Loucy (cell line): ENCODE data around the gene ANXA4.

Source experiments
- H2AFZ ChIP-seq: fragments of 200-600 bp; sonication (generic); 2 replicates; pipeline ENCODE4 v1.6.0; 2016; ENCODE audit warnings: antibody characterized with exemption, mild to moderate bottlenecking, low read length, moderate library complexity
- H3F3A ChIP-seq: fragments of 200-600 bp; 2 replicates; pipeline ENCODE4 v1.6.0; 2016; ENCODE audit warnings: antibody characterized with exemption, low read depth, mild to moderate bottlenecking
- H3K27me3 ChIP-seq: fragments of 200-600 bp; sonication (generic); 2 replicates; pipeline ENCODE4 v1.6.1; 2014; ENCODE audit warnings: low read length, mild to moderate bottlenecking; ENCODE audit not compliant: insufficient read depth, poor library complexity, severe bottlenecking
- H3K36me3 ChIP-seq: fragments of 200-600 bp; sonication (generic); 2 replicates; pipeline ENCODE4 v1.6.1; 2016; ENCODE audit warnings: low read length; ENCODE audit not compliant: insufficient read depth
- H3K4me1 ChIP-seq: fragments of 200-600 bp; sonication (generic); 2 replicates; pipeline ENCODE4 v1.5.1; 2014; ENCODE audit warnings: low read length, mild to moderate bottlenecking; ENCODE audit not compliant: insufficient read depth, poor library complexity, severe bottlenecking
- H3K4me2 ChIP-seq: fragments of 200-600 bp; sonication (generic); 2 replicates; pipeline ENCODE4 v1.6.0; 2014; ENCODE audit warnings: antibody characterized with exemption, low read length, low read depth, mild to moderate bottlenecking; ENCODE audit not compliant: poor library complexity, severe bottlenecking
- H3K4me3 ChIP-seq: fragments of 200-600 bp; sonication (generic); 2 replicates; pipeline ENCODE4 v1.5.1; 2014; ENCODE audit warnings: low read length, mild to moderate bottlenecking, mixed read lengths; ENCODE audit not compliant: poor library complexity, severe bottlenecking
- H3K79me2 ChIP-seq: fragments of 200-600 bp; sonication (generic); 2 replicates; pipeline ENCODE4 v1.6.1; 2014; ENCODE audit warnings: low read length; ENCODE audit not compliant: insufficient read depth
- H3K9ac ChIP-seq: fragments of 200-600 bp; sonication (generic); 2 replicates; pipeline ENCODE4 v1.6.0; 2014; ENCODE audit warnings: mild to moderate bottlenecking, low read depth, low read length, moderate library complexity; ENCODE audit not compliant: poor library complexity, severe bottlenecking
- H3K9me2 ChIP-seq: fragments of 200-600 bp; sonication (generic); replicated peaks from 2 replicates; pipeline ENCODE4 v1.6.1; 2016; ENCODE audit warnings: low read depth, low read length, mixed read lengths
- H3K9me3 ChIP-seq: fragments of 200-600 bp; sonication (generic); 2 replicates; pipeline ENCODE4 v1.6.1; 2014; ENCODE audit warnings: mild to moderate bottlenecking, antibody characterized with exemption, low read length, low read depth; ENCODE audit not compliant: insufficient read depth
- H4K20me1 ChIP-seq: fragments of 200-600 bp; sonication (generic); 2 replicates; pipeline ENCODE4 v1.6.0; 2014; ENCODE audit warnings: antibody characterized with exemption, low read length, mild to moderate bottlenecking; ENCODE audit not compliant: insufficient read depth, poor library complexity, severe bottlenecking
- EZH2phosphoT487 ChIP-seq: fragments of 200-600 bp; IDR thresholded peaks from 2 replicates; pipeline ENCODE4 v1.6.1; 2018; ENCODE audit warnings: antibody characterized with exemption, mild to moderate bottlenecking, moderate library complexity, borderline replicate concordance
- TF ChIP-seq, protein P1 (sequence below): fragments of 200-600 bp; sonication (generic); conservative IDR thresholded peaks from 2 replicates; pipeline ENCODE4 v1.5.1; 2014; ENCODE audit warnings: mild to moderate bottlenecking, antibody characterized with exemption, low read length

ANXA4 gene

DNA sequence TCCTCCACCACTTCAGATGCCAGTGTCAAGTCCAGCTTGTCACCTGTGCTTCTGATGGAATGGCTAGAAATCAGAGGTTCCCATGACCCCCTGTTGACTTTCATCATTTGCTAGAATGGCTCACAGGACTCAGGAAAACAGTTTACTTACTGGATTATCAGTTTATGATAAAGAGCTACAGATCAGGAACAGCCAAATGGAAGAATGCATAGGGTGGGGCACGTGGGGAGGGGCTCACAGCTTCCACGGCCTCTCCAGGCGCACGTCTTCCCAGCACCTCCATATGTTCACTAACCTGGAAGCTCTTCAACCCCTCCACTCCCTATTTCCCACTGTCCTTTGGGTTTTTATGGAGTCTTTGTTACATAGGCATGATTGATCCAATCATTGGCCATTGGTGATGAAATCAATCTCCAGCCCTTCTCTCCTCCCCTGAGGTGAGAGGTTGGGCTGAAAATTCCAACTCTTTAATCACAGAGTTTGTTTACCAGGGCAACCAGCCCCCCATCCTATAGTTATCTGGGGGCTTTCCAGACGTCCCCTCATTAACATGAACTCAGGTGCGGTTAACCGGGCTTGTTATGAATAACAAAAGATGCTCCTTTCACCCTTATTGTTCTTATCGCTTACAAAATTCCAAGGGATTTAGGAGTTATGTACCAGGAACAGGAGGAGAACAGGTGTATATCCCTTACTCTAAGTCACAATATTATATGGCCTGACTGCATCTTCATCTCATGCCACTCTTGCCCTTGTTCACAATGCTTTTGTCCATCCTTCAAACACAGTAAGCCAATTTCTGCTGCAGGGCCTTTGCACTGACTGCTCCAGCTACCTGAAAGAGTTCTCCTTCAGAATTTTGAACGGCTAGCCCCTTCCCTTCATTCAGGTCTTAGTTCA lies 35.2 kb downstream of the ANXA4 start:
- H3K9me3 ChIP-seq = peaks cover 4% of the 10 kb centered on the region; the same call in 1 of the 2 replicates
- H4K20me1 ChIP-seq = no peaks in the 10 kb centered on the region
- no peaks in the 10 kb centered on the region for H3K79me2 ChIP-seq
- no peaks in the 10 kb centered on the region for H3K9me2 ChIP-seq
- TF ChIP-seq, protein P1, sequence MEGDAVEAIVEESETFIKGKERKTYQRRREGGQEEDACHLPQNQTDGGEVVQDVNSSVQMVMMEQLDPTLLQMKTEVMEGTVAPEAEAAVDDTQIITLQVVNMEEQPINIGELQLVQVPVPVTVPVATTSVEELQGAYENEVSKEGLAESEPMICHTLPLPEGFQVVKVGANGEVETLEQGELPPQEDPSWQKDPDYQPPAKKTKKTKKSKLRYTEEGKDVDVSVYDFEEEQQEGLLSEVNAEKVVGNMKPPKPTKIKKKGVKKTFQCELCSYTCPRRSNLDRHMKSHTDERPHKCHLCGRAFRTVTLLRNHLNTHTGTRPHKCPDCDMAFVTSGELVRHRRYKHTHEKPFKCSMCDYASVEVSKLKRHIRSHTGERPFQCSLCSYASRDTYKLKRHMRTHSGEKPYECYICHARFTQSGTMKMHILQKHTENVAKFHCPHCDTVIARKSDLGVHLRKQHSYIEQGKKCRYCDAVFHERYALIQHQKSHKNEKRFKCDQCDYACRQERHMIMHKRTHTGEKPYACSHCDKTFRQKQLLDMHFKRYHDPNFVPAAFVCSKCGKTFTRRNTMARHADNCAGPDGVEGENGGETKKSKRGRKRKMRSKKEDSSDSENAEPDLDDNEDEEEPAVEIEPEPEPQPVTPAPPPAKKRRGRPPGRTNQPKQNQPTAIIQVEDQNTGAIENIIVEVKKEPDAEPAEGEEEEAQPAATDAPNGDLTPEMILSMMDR = no peak
- TF ChIP-seq EZH2phosphoT487 = no peak
- no peak overlapping the region for H3K4me2 ChIP-seq
- H2AFZ ChIP-seq = no peak overlapping the region
- no peaks in the 10 kb centered on the region for H3F3A ChIP-seq
- no peak overlapping the region for H3K4me3 ChIP-seq
- H3K27me3 ChIP-seq = peaks cover 11% of the 10 kb centered on the region
- no peak overlapping the region for H3K9ac ChIP-seq
- no peaks in the 10 kb centered on the region for H3K36me3 ChIP-seq
- peaks cover 18% of the 10 kb centered on the region for H3K4me1 ChIP-seq

- peaks cover 18% of the 10 kb centered on the region for H3K4me1 ChIP-seq
- no peaks in the 10 kb centered on the region for H4K20me1 ChIP-seq
- TF ChIP-seq, protein P1 = no peak
- no peak for TF ChIP-seq EZH2phosphoT487
- no peaks in the 10 kb centered on the region for H3K36me3 ChIP-seq
- no peak overlapping the region for H3K4me3 ChIP-seq
- no peak overlapping the region for H2AFZ ChIP-seq
- no peaks in the 10 kb centered on the region for H3K9me2 ChIP-seq
- no peaks in the 10 kb centered on the region for H3F3A ChIP-seq
- H3K79me2 ChIP-seq = no peaks in the 10 kb centered on the region
- no peak overlapping the region for H3K4me2 ChIP-seq
- no peak overlapping the region for H3K9ac ChIP-seq
- peaks cover 7% of the 10 kb centered on the region for H3K27me3 ChIP-seq
- H3K9me3 ChIP-seq = peaks cover 4% of the 10 kb centered on the region; the same call in 1 of the 2 replicates
These were observed 35.8 kb downstream of the ANXA4 start for GRCh38 chr2:69777786-69778105.

GRCh38 chr2:69779258-69780001 lies 37.5 kb downstream of the ANXA4 start:
- Histone ChIP-seq H4K20me1 (no peaks in the 10 kb centered on the region), H3K9me3 (peaks cover 4% of the 10 kb centered on the region; the same call in 1 of the 2 replicates), H3K4me1 (peaks cover 18% of the 10 kb centered on the region), H3F3A (no peaks in the 10 kb centered on the region), H3K9ac (no peak overlapping the region), H3K79me2 (no peaks in the 10 kb centered on the region), H3K36me3 (no peaks in the 10 kb centered on the region), H3K27me3 (no peaks in the 10 kb centered on the region), H3K4me3 (no peak overlapping the region), H3K4me2 (no peak overlapping the region), H2AFZ (no peak overlapping the region), H3K9me2 (no peaks in the 10 kb centered on the region)
- TF ChIP-seq EZH2phosphoT487 = no peak
- TF ChIP-seq, protein P1 = no peak
